Neural progenitor cell (in vitro differentiated cells): ENCODE results near the gene SEC63. TPM values are rescaled to one million over a fixed set of nuclear protein-coding genes. Genes with fewer than 3 reads are reported as not detected.
"Not testable (repeated sequence)": the region's sequence is repeated elsewhere in the genome, so short reads cannot be mapped to it uniquely, and the experiment has no call there.

Source experiments
- DNase-seq: peaks from one replicate; pipeline ENCODE4 v3.0.0-alpha.2; 2016; ENCODE audit warnings: low spot score
- H2AFZ ChIP-seq: fragments of 200-600 bp; sonication (generic); replicated peaks from 2 replicates; pipeline ENCODE4 v1.6.1; 2016; ENCODE audit warnings: antibody characterized with exemption
- H3F3A ChIP-seq: fragments of 200-600 bp; sonication (generic); 2 replicates; pipeline ENCODE4 v1.6.1; 2016; ENCODE audit warnings: antibody characterized with exemption, low read depth
- H3K27ac ChIP-seq: fragments of 200-600 bp; sonication (generic); 2 replicates; pipeline ENCODE4 v1.5.1; 2016; ENCODE audit warnings: mild to moderate bottlenecking
- H3K27me3 ChIP-seq: fragments of 200-600 bp; sonication (generic); 2 replicates; pipeline ENCODE4 v1.6.1; 2016; ENCODE audit warnings: mild to moderate bottlenecking, moderate library complexity
- H3K36me3 ChIP-seq: fragments of 200-600 bp; sonication (generic); 2 replicates; pipeline ENCODE4 v1.5.1; 2016
- H3K4me1 ChIP-seq: fragments of 200-600 bp; sonication (generic); 2 replicates; pipeline ENCODE4 v1.6.1; 2016; ENCODE audit warnings: mixed run types
- H3K4me2 ChIP-seq: fragments of 200-600 bp; sonication (generic); 2 replicates; pipeline ENCODE4 v1.6.1; 2016
- H3K4me3 ChIP-seq: fragments of 200-600 bp; sonication (generic); 2 replicates; pipeline ENCODE4 v1.5.1; 2016
- H3K79me2 ChIP-seq: fragments of 200-600 bp; sonication (generic); 2 replicates; pipeline ENCODE4 v1.6.1; 2016; ENCODE audit warnings: low read depth
- H3K9ac ChIP-seq: fragments of 200-600 bp; sonication (generic); 2 replicates; pipeline ENCODE4 v1.6.1; 2016
- H3K9me3 ChIP-seq: fragments of 200-600 bp; sonication (generic); 2 replicates; pipeline ENCODE4 v1.5.1; 2016; ENCODE audit warnings: low read depth
- H4K20me1 ChIP-seq: fragments of 200-600 bp; sonication (generic); 2 replicates; pipeline ENCODE4 v1.6.1; 2016; ENCODE audit warnings: low read depth
- H3K27ac Mint-ChIP-seq: 3 replicates; pipeline ENCODE4 v1.8.0; 2021; ENCODE audit warnings: mixed read lengths
- H3K27me3 Mint-ChIP-seq: 2 replicates; pipeline ENCODE4 v1.8.0; 2022; ENCODE audit warnings: low read depth, mild to moderate bottlenecking, inconsistent platforms, moderate library complexity, mixed read lengths; ENCODE audit not compliant: insufficient read depth
- H3K36me3 Mint-ChIP-seq: 3 replicates; pipeline ENCODE4 v1.8.0; 2021; ENCODE audit warnings: mixed read lengths
- H3K4me1 Mint-ChIP-seq: 3 replicates; pipeline ENCODE4 v1.8.0; 2021; ENCODE audit warnings: mixed read lengths
- H3K4me3 Mint-ChIP-seq: 3 replicates; pipeline ENCODE4 v1.8.0; 2021; ENCODE audit warnings: mild to moderate bottlenecking, moderate library complexity, mixed read lengths
- H3K9me3 Mint-ChIP-seq: 3 replicates; pipeline ENCODE4 v1.8.0; 2020; ENCODE audit warnings: mixed read lengths
- EZH2 ChIP-seq: fragments of 200-600 bp; sonication (generic); IDR thresholded peaks from 2 replicates; pipeline ENCODE4 v1.6.1; 2017; ENCODE audit warnings: antibody characterized with exemption, mild to moderate bottlenecking, moderate library complexity
- EZH2phosphoT487 ChIP-seq: fragments of 200-600 bp; sonication (generic); IDR thresholded peaks from 2 replicates; pipeline ENCODE4 v1.6.1; 2017; ENCODE audit warnings: antibody characterized with exemption
- total RNA-seq: library from RNA; depleted of rRNA; stranded (reverse); fragments of >200 nt; gene quantifications from 2 replicates; pipeline ENCODE4 v1.2.3, GENCODE V29; 2015; ENCODE audit warnings: low replicate concordance
- TF ChIP-seq, protein P1 (sequence below): fragments of 200-600 bp; sonication (generic); IDR thresholded peaks from 2 replicates; pipeline ENCODE4 v1.5.1; 2017; ENCODE audit warnings: antibody characterized with exemption, mild to moderate bottlenecking

The SEC63 gene
- total RNA-seq, 1 donor from 2014 or later = 20.7 TPM

- H3K27ac ChIP-seq = no peak overlapping the region
- H2AFZ ChIP-seq = no peak overlapping the region
- no peak overlapping the region for H3K9ac ChIP-seq
- no peaks in the 10 kb centered on the region for H3K79me2 ChIP-seq
- Mint-ChIP-seq H3K27ac (no peak overlapping the region), H3K4me1 (peaks cover 14% of the 10 kb centered on the region), H3K27me3 (no peaks in the 10 kb centered on the region), H3K4me3 (no peak overlapping the region), H3K36me3 (no peaks in the 10 kb centered on the region), H3K9me3 (no peaks in the 10 kb centered on the region)
- H4K20me1 ChIP-seq = no peaks in the 10 kb centered on the region
- no peaks in the 10 kb centered on the region for H3K9me3 ChIP-seq
- H3K4me3 ChIP-seq = no peak overlapping the region
- H3K4me1 ChIP-seq = no peaks in the 10 kb centered on the region
- H3K4me2 ChIP-seq = no peak overlapping the region
- no peak for TF ChIP-seq EZH2
- TF ChIP-seq, protein P1, sequence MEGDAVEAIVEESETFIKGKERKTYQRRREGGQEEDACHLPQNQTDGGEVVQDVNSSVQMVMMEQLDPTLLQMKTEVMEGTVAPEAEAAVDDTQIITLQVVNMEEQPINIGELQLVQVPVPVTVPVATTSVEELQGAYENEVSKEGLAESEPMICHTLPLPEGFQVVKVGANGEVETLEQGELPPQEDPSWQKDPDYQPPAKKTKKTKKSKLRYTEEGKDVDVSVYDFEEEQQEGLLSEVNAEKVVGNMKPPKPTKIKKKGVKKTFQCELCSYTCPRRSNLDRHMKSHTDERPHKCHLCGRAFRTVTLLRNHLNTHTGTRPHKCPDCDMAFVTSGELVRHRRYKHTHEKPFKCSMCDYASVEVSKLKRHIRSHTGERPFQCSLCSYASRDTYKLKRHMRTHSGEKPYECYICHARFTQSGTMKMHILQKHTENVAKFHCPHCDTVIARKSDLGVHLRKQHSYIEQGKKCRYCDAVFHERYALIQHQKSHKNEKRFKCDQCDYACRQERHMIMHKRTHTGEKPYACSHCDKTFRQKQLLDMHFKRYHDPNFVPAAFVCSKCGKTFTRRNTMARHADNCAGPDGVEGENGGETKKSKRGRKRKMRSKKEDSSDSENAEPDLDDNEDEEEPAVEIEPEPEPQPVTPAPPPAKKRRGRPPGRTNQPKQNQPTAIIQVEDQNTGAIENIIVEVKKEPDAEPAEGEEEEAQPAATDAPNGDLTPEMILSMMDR = no peak
- no peak for TF ChIP-seq EZH2phosphoT487
- no peaks in the 10 kb centered on the region for H3K36me3 ChIP-seq
- no peaks in the 10 kb centered on the region for H3K27me3 ChIP-seq
- no peaks in the 10 kb centered on the region for H3F3A ChIP-seq
- DNase-seq = no peak
These were observed 34.0 kb upstream of the SEC63 start for GRCh38 chr6:107991772-107992550.

DNA sequence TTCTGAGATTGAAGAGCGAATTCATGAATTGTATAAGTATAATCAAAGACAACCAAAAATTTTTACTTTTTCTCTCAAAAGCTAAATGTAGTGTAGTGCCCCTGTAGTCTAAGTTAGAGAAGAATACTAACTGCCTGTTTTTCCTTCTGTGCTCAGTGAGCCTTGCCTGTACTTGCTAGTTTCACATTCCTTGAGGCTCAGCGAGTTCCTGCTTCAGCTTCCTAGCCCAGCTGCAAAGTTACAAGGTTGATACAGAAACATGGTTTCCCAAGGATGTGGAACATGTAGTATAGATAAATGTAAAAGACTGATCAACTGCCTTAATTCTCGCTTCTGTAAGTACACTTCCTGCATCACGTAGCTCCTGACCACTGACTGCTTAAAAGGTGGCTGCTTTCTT is 33.1 kb upstream of the SEC63 start:
- H2AFZ ChIP-seq = no peak overlapping the region
- no peaks in the 10 kb centered on the region for H3K79me2 ChIP-seq
- no peak overlapping the region for H3K27ac ChIP-seq
- no peaks in the 10 kb centered on the region for H4K20me1 ChIP-seq
- Mint-ChIP-seq H3K9me3 (no peaks in the 10 kb centered on the region), H3K27me3 (no peaks in the 10 kb centered on the region), H3K27ac (no peak overlapping the region), H3K4me1 (peaks cover 14% of the 10 kb centered on the region), H3K36me3 (no peaks in the 10 kb centered on the region), H3K4me3 (no peak overlapping the region)
- H3F3A ChIP-seq = no peaks in the 10 kb centered on the region
- H3K36me3 ChIP-seq = no peaks in the 10 kb centered on the region
- H3K4me1 ChIP-seq = no peaks in the 10 kb centered on the region
- no peak overlapping the region for H3K4me2 ChIP-seq
- H3K9ac ChIP-seq = no peak overlapping the region
- no peaks in the 10 kb centered on the region for H3K9me3 ChIP-seq
- H3K27me3 ChIP-seq = no peaks in the 10 kb centered on the region
- no peak for DNase-seq
- TF ChIP-seq EZH2 (no peak), EZH2phosphoT487 (no peak)
- TF ChIP-seq, protein P1 = no peak
- H3K4me3 ChIP-seq = no peak overlapping the region

GRCh38 chr6:107990587-107990986 is 32.6 kb upstream of the SEC63 start:
- H3K27ac ChIP-seq, H3K9me3 Mint-ChIP-seq, H3K27me3 Mint-ChIP-seq, DNase-seq, H3K36me3 Mint-ChIP-seq, H3K4me2 ChIP-seq, H3K9ac ChIP-seq, H3K27me3 ChIP-seq, H3F3A ChIP-seq, H3K79me2 ChIP-seq, H3K27ac Mint-ChIP-seq, H3K4me3 Mint-ChIP-seq, H3K4me1 ChIP-seq, H3K9me3 ChIP-seq, H3K36me3 ChIP-seq, H3K4me3 ChIP-seq, H2AFZ ChIP-seq, H4K20me1 ChIP-seq: not testable (repeated sequence)
- H3K4me1 Mint-ChIP-seq = peaks cover 14% of the 10 kb centered on the region
